H9 (cell line): Measurements from ENCODE around the gene HLA-DRA. TPM values are rescaled to one million over a fixed set of nuclear protein-coding genes. Genes with fewer than 3 reads are reported as not detected.
"Not testable (repeated sequence)": the region's sequence is repeated elsewhere in the genome, so short reads cannot be mapped to it uniquely, and the experiment has no call there.

Source experiments
- DNase-seq: peaks from one replicate; pipeline ENCODE4 v3.0.0-alpha.2; 2017
- H2AFZ ChIP-seq: one replicate; pipeline ENCODE4 v1.6.1; 2013; ENCODE audit warnings: mild to moderate bottlenecking, low read length, control low read depth, moderate library complexity
- H2AK5ac ChIP-seq: 2 replicates; pipeline ENCODE4 v1.6.1; 2013; ENCODE audit warnings: low read length, control low read depth, mixed read lengths; ENCODE audit not compliant: insufficient read length
- H2BK120ac ChIP-seq: one replicate; pipeline ENCODE4 v1.6.1; 2013; ENCODE audit warnings: low read depth, mild to moderate bottlenecking, low read length, control low read depth, inconsistent platforms; ENCODE audit not compliant: poor library complexity, severe bottlenecking
- H2BK12ac ChIP-seq: 2 replicates; pipeline ENCODE4 v1.6.1; 2013; ENCODE audit warnings: low read length, control low read depth, mixed read lengths, low read depth; ENCODE audit not compliant: insufficient read length
- H2BK15ac ChIP-seq: 2 replicates; pipeline ENCODE4 v1.6.1; 2013; ENCODE audit warnings: low read depth, low read length, control low read depth
- H2BK20ac ChIP-seq: one replicate; pipeline ENCODE4 v1.6.1; 2013; ENCODE audit warnings: low read depth, mild to moderate bottlenecking, low read length, control low read depth, inconsistent platforms; ENCODE audit not compliant: poor library complexity, severe bottlenecking
- H2BK5ac ChIP-seq: 2 replicates; pipeline ENCODE4 v1.6.1; 2013; ENCODE audit warnings: low read length, control low read depth, mixed read lengths; ENCODE audit not compliant: insufficient read length
- H3K14ac ChIP-seq: 2 replicates; pipeline ENCODE4 v1.6.1; 2013; ENCODE audit warnings: low read length, control low read depth; ENCODE audit not compliant: insufficient read depth
- H3K18ac ChIP-seq: 2 replicates; pipeline ENCODE4 v1.6.1; 2013; ENCODE audit warnings: low read depth, mild to moderate bottlenecking, mixed read lengths, low read length, control low read depth; ENCODE audit not compliant: insufficient read length
- H3K23ac ChIP-seq: 2 replicates; pipeline ENCODE4 v1.6.1; 2013; ENCODE audit warnings: low read length, control low read depth, mixed read lengths, low read depth; ENCODE audit not compliant: insufficient read length
- H3K23me2 ChIP-seq: 2 replicates; pipeline ENCODE4 v1.6.1; 2013; ENCODE audit warnings: low read depth, mild to moderate bottlenecking, mixed read lengths, low read length, control low read depth; ENCODE audit not compliant: insufficient read length, poor library complexity, severe bottlenecking
- H3K27ac ChIP-seq: 2 replicates; pipeline ENCODE4 v1.5.1; 2013; ENCODE audit warnings: low read length, control low read depth, mixed read lengths, low read depth; ENCODE audit not compliant: insufficient read length
- H3K27me3 ChIP-seq: 2 replicates; pipeline ENCODE4 v1.6.1; 2013; ENCODE audit warnings: low read length, control low read depth, inconsistent platforms; ENCODE audit not compliant: insufficient read depth
- H3K4ac ChIP-seq: 2 replicates; pipeline ENCODE4 v1.6.1; 2013; ENCODE audit warnings: low read depth, mild to moderate bottlenecking, control low read depth, inconsistent platforms, low read length, moderate library complexity
- H3K4me1 ChIP-seq: 2 replicates; pipeline ENCODE4 v1.6.1; 2013; ENCODE audit warnings: low read length, control low read depth, inconsistent platforms; ENCODE audit not compliant: insufficient read depth
- H3K4me2 ChIP-seq: 2 replicates; pipeline ENCODE4 v1.6.1; 2013; ENCODE audit warnings: low read length, control low read depth, mixed read lengths; ENCODE audit not compliant: insufficient read length, insufficient read depth
- H3K56ac ChIP-seq: 2 replicates; pipeline ENCODE4 v1.6.1; 2013; ENCODE audit warnings: low read depth, mild to moderate bottlenecking, mixed read lengths, low read length, control low read depth; ENCODE audit not compliant: insufficient read length
- H3K79me1 ChIP-seq: 2 replicates; pipeline ENCODE4 v1.6.1; 2013; ENCODE audit warnings: low read depth, mild to moderate bottlenecking, moderate library complexity, low read length, control low read depth, inconsistent platforms; ENCODE audit not compliant: insufficient read depth, poor library complexity, severe bottlenecking
- H3K79me2 ChIP-seq: 2 replicates; pipeline ENCODE4 v1.6.1; 2013; ENCODE audit warnings: low read length, control low read depth, inconsistent platforms; ENCODE audit not compliant: insufficient read depth
- H3K9ac ChIP-seq: 2 replicates; pipeline ENCODE4 v1.6.1; 2013; ENCODE audit warnings: low read length, control low read depth, mixed read lengths; ENCODE audit not compliant: insufficient read length; ENCODE audit errors: extremely low read depth
- H3K9me3 ChIP-seq: one replicate; pipeline ENCODE4 v1.6.1; 2013; ENCODE audit warnings: low read depth, low read length, inconsistent platforms; ENCODE audit not compliant: control insufficient read depth
- H3T11ph ChIP-seq: one replicate; pipeline ENCODE4 v1.6.1; 2013; ENCODE audit warnings: mild to moderate bottlenecking, low read length, control low read depth, inconsistent platforms
- H4K20me1 ChIP-seq: one replicate; pipeline ENCODE4 v1.6.1; 2013; ENCODE audit not compliant: control insufficient read depth, insufficient read length, insufficient read depth
- H4K5ac ChIP-seq: 2 replicates; pipeline ENCODE4 v1.6.1; 2013; ENCODE audit warnings: low read depth, mild to moderate bottlenecking, mixed read lengths, low read length, control low read depth; ENCODE audit not compliant: insufficient read length
- H4K8ac ChIP-seq: replicated peaks from 2 replicates; pipeline ENCODE4 v1.6.1; 2013; ENCODE audit warnings: low read length, control low read depth, mixed read lengths, low read depth; ENCODE audit not compliant: insufficient read length
- H4K91ac ChIP-seq: 2 replicates; pipeline ENCODE4 v1.6.1; 2013; ENCODE audit warnings: low read depth, mild to moderate bottlenecking, moderate library complexity, mixed read lengths, low read length, control low read depth; ENCODE audit not compliant: insufficient read length
- H3K27ac Mint-ChIP-seq, 3 experiments: 2 replicates in 2 of 3; 3 replicates in 1 of 3; pipeline ENCODE4 v1.8.0; 2020 to 2021; ENCODE audit warnings: mixed read lengths in 3 of 3, mild to moderate bottlenecking in 1 of 3, moderate library complexity in 1 of 3
- H3K27me3 Mint-ChIP-seq: 2 replicates; pipeline ENCODE4 v1.8.0; 2021; ENCODE audit warnings: low read depth, mild to moderate bottlenecking, moderate library complexity, mixed read lengths
- H3K36me3 Mint-ChIP-seq, 3 experiments: 2 replicates in 2 of 3; 3 replicates in 1 of 3; pipeline ENCODE4 v1.8.0; 2020 to 2021; ENCODE audit warnings: low read depth in 3 of 3, mixed read lengths in 3 of 3; ENCODE audit not compliant: insufficient read depth in 1 of 3
- H3K4me1 Mint-ChIP-seq, 2 experiments: 2 replicates each; pipeline ENCODE4 v1.8.0; 2020; ENCODE audit warnings: mixed read lengths in 2 of 2
- H3K4me3 Mint-ChIP-seq, 2 experiments: 2 replicates in 1 of 2; 3 replicates in 1 of 2; pipeline ENCODE4 v1.8.0; 2020 to 2021; ENCODE audit warnings: mild to moderate bottlenecking in 2 of 2, mixed read lengths in 2 of 2, moderate library complexity in 1 of 2
- H3K9me3 Mint-ChIP-seq, 2 experiments: 2 replicates in 1 of 2; 3 replicates in 1 of 2; pipeline ENCODE4 v1.8.0; 2020; ENCODE audit warnings: mild to moderate bottlenecking in 2 of 2, mixed read lengths in 2 of 2, moderate library complexity in 1 of 2
- WGBS: extraction: QIAGEN DNeasy Blood & Tissue Kit; methylation state at CpG from one replicate; pipeline ENCODE4 v1.1.7; 2013; ENCODE audit warnings: missing lambda C conversion rate, low lambda C conversion rate, mixed read lengths; ENCODE audit not compliant: insufficient read length; ENCODE audit errors: extremely low coverage; 5-methylcytosine and 5-hydroxymethylcytosine counted together
- total RNA-seq: library from RNA; stranded (reverse); gene quantifications from 2 replicates; pipeline ENCODE4 v1.2.1, GENCODE V29; 2021
- TF ChIP-seq, protein P1 (sequence below): fragments of 200-600 bp; sonication (generic); conservative IDR thresholded peaks from 3 replicates; pipeline ENCODE4 v1.8.0; 2021; ENCODE audit warnings: antibody characterized with exemption, mild to moderate bottlenecking

HLA-DRA gene
- total RNA-seq, 1 experiment from 2014 or later = 3.1 TPM

DNA sequence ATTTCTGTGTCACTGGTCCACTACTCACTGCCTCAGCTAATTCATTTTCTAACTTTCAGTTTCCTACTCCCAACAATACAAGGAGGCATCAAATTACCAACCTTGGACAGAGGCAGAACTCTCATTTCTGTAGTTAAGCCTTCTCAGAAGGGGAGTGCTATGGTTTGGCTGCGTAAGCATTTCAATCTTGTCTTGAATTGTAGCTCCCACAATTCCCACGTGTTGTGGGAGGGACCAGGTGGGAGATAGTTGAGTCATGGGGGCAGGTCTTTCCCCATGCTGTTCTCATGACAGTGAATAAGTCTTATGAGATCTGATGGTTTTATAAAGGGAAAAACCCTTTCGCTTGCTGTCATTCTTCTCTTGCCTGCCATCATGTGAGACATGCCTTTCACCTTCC is 22.9 kb downstream of the HLA-DRA start:
- no peak overlapping the region for H4K5ac ChIP-seq
- H3K23ac ChIP-seq = no peak overlapping the region
- H3K18ac ChIP-seq = no peak overlapping the region
- H3K9ac ChIP-seq = no peak overlapping the region
- no peaks in the 10 kb centered on the region for H3K23me2 ChIP-seq
- no peaks in the 10 kb centered on the region for H3K27me3 ChIP-seq
- H3T11ph ChIP-seq = no peak overlapping the region
- no peaks in the 10 kb centered on the region for H3K79me2 ChIP-seq
- H3K14ac ChIP-seq = no peak overlapping the region
- no peak overlapping the region for H2BK5ac ChIP-seq
- no peak for DNase-seq
- H2AK5ac ChIP-seq = no peak overlapping the region
- H3K27ac Mint-ChIP-seq = no peak overlapping the region
- no CpG with 5 or more reads among the region's 3 CpGs for WGBS
- H3K27me3 Mint-ChIP-seq = peaks cover 7% of the 10 kb centered on the region
- no peak overlapping the region for H3K27ac ChIP-seq
- H3K4me2 ChIP-seq = no peak overlapping the region
- peaks cover 12 to 17% of the 10 kb centered on the region in 2 experiments for H3K9me3 Mint-ChIP-seq
- no peak overlapping the region for H2BK15ac ChIP-seq
- H3K4me3 Mint-ChIP-seq = no peak overlapping the region
- TF ChIP-seq, protein P1, sequence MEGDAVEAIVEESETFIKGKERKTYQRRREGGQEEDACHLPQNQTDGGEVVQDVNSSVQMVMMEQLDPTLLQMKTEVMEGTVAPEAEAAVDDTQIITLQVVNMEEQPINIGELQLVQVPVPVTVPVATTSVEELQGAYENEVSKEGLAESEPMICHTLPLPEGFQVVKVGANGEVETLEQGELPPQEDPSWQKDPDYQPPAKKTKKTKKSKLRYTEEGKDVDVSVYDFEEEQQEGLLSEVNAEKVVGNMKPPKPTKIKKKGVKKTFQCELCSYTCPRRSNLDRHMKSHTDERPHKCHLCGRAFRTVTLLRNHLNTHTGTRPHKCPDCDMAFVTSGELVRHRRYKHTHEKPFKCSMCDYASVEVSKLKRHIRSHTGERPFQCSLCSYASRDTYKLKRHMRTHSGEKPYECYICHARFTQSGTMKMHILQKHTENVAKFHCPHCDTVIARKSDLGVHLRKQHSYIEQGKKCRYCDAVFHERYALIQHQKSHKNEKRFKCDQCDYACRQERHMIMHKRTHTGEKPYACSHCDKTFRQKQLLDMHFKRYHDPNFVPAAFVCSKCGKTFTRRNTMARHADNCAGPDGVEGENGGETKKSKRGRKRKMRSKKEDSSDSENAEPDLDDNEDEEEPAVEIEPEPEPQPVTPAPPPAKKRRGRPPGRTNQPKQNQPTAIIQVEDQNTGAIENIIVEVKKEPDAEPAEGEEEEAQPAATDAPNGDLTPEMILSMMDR = no peak
- H3K9me3 ChIP-seq = no peaks in the 10 kb centered on the region
- no peaks in the 10 kb centered on the region for H3K79me1 ChIP-seq
- peaks cover 0 to 5% (median 4%) of the 10 kb centered on the region in 3 experiments; a peak in 5 of 7 replicates for H3K36me3 Mint-ChIP-seq
- no peak overlapping the region for H4K8ac ChIP-seq
- H3K56ac ChIP-seq = no peak overlapping the region
- H3K4me1 Mint-ChIP-seq = peaks cover 0 to 6% of the 10 kb centered on the region in 2 experiments; a peak in 3 of 4 replicates
- H4K91ac ChIP-seq = no peak overlapping the region
- no peak overlapping the region for H2BK12ac ChIP-seq
- no peak overlapping the region for H2BK120ac ChIP-seq
- no peaks in the 10 kb centered on the region for H4K20me1 ChIP-seq
- H3K4me1 ChIP-seq = no peaks in the 10 kb centered on the region; the same call in 1 of the 2 replicates
- no peak overlapping the region for H3K4ac ChIP-seq
- H2BK20ac ChIP-seq = no peak overlapping the region
- H2AFZ ChIP-seq = no peak overlapping the region

DNA sequence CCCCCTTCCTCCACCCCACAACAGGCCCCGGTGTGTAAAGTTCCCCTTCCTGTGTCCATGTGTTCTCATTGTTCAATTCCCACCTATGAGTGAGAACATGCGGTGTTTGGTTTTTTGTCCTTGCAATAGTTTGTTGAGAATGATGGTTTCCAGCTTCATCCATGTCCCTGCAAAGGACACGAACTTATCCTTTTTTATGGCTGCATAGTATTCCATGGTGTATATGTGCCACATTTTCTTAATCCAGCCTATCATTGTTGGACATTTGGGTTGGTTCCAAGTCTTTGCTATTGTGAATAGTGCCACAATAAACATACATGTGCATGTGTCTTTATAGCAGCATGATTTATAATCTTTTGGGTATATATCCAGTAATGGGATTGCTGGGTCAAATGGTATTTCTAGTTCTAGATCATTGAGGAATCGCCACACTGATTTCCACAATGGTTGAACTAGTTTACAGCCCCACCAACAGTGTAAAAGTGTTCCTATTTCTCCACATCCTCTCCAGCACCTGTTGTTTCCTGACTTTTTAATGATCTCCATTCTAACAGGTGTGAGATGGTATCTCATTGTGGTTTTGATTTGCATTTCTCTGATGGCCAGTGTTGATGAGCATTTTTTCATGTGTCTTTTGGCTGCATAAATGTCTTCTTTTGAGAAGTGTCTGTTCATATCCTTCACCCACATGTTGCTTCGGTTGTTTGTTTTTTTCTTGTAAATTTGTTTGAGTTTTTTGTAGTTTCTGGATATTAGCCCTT is 28.2 kb downstream of the HLA-DRA start:
- H2BK120ac ChIP-seq, H2AK5ac ChIP-seq, H4K8ac ChIP-seq, H3T11ph ChIP-seq, H3K27ac ChIP-seq, H4K20me1 ChIP-seq, H3K4ac ChIP-seq, H3K4me2 ChIP-seq, H3K27me3 Mint-ChIP-seq, H3K9me3 ChIP-seq, H3K27ac Mint-ChIP-seq, H3K18ac ChIP-seq, H3K36me3 Mint-ChIP-seq, H3K27me3 ChIP-seq, H2BK12ac ChIP-seq, H3K79me2 ChIP-seq, H3K4me1 ChIP-seq, H3K9ac ChIP-seq, H2AFZ ChIP-seq, H4K5ac ChIP-seq, H3K23ac ChIP-seq, H2BK20ac ChIP-seq, H2BK15ac ChIP-seq, H3K23me2 ChIP-seq, H3K56ac ChIP-seq, H3K79me1 ChIP-seq, H3K4me3 Mint-ChIP-seq, H4K91ac ChIP-seq, DNase-seq, H3K14ac ChIP-seq, H2BK5ac ChIP-seq, H3K4me1 Mint-ChIP-seq: not testable (repeated sequence)
- no CpG with 5 or more reads among the region's 5 CpGs for WGBS
- H3K9me3 Mint-ChIP-seq = peaks cover 14% of the 10 kb centered on the region in 2 experiments
